ENCODE data around the gene UNG.

DNA sequence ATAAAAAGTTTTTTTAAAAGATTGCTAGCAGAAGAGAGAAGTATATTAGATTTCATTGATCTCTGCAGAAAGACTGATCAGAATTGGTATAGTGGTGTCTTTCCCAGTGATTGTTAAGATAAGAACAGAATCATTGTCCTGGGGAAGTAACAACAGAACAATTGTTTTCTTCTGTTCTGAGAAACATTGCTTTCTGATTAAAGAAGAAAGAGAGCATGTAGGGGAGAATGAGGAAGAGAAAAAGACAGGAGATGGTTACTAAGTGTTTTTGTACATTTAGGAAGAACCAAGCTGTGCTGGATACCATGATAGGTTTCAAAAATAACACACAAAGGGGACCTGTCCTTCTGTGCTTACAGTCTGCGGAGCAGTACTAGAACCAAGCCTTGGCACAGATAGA, 40.0 kb upstream of the UNG start:
- TF ChIP-seq, protein P1, sequence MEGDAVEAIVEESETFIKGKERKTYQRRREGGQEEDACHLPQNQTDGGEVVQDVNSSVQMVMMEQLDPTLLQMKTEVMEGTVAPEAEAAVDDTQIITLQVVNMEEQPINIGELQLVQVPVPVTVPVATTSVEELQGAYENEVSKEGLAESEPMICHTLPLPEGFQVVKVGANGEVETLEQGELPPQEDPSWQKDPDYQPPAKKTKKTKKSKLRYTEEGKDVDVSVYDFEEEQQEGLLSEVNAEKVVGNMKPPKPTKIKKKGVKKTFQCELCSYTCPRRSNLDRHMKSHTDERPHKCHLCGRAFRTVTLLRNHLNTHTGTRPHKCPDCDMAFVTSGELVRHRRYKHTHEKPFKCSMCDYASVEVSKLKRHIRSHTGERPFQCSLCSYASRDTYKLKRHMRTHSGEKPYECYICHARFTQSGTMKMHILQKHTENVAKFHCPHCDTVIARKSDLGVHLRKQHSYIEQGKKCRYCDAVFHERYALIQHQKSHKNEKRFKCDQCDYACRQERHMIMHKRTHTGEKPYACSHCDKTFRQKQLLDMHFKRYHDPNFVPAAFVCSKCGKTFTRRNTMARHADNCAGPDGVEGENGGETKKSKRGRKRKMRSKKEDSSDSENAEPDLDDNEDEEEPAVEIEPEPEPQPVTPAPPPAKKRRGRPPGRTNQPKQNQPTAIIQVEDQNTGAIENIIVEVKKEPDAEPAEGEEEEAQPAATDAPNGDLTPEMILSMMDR (IDR thresholded peaks at IDR 0.05), result no peak
- TF ChIP-seq POLR2A (IDR thresholded peaks at IDR 0.05), result no peak
